K562 (cell line): ENCODE data around the gene SDK1. TPM values are rescaled to one million over a fixed set of nuclear protein-coding genes. Genes with fewer than 3 reads are reported as not detected.

Experiments
- ATAC-seq: fragments of 200-7000 bp; cut with Tn5 transposase; 3 replicates; pipeline ENCODE4 v1.9.1; 2020; ENCODE audit warnings: moderate library complexity
- BruUV-seq: library from RNA; stranded (reverse); fragments of 400-500 nt; replicated peaks from 2 replicates; lab custom pipeline; 2021; lab: Mats Ljungman, UMichigan
- CTCF ChIA-PET: fragments of 300-600 bp; formaldehyde crosslinking; extraction: SDS; loops from one replicate; lab custom pipeline; 2021; ENCODE audit warnings: low intra/inter-chr PET ratio; lab: Yijun Ruan, JAX
- POLR2A ChIA-PET: fragments of 300-600, 350-650 bp; sonication (Branson Sonifier 250); formaldehyde crosslinking; extraction: SDS; loops from one replicate; lab custom pipeline; 2021; ENCODE audit warnings: antibody characterized with exemption, inconsistent platforms; lab: Yijun Ruan, JAX
- DNase-seq, 4 experiments: peaks; one replicate each; pipeline versions ENCODE4 v3.0.0 to v3.0.0-alpha.2; 2011 to 2018; ENCODE audit warnings: low spot score in 3 of 4, mixed read lengths in 3 of 4; ENCODE audit errors: extremely low read depth in 1 of 4
- FAIRE-seq: peaks from 2 replicates; lab custom pipeline; 2011; peaks lifted over from hg19 to GRCh38; lab: Jason Lieb, UNC
- H2AFZ ChIP-seq: 2 replicates; pipeline ENCODE4 v1.6.0; 2011; ENCODE audit warnings: low read depth, low read length, control low read depth, inconsistent platforms
- H3K27ac ChIP-seq: fragments of 200-600 bp; 3 replicates; pipeline ENCODE4 v1.8.0; 2011; ENCODE audit warnings: low read depth, mild to moderate bottlenecking, control low read depth, inconsistent platforms, low read length, moderate library complexity, mixed read lengths; ENCODE audit errors: extremely low read depth
- H3K27me3 ChIP-seq, 2 experiments: fragments of 300-600 bp in 1 of 2; 2 replicates in 1 of 2; 3 replicates in 1 of 2; pipeline versions ENCODE4 v1.6.0 to v1.8.0; 2011; ENCODE audit warnings: inconsistent platforms in 2 of 2, low read length in 2 of 2, mild to moderate bottlenecking in 1 of 2, mixed read lengths in 1 of 2, moderate library complexity in 1 of 2; ENCODE audit not compliant: control insufficient read depth in 2 of 2, insufficient read depth in 2 of 2
- H3K36me3 ChIP-seq: fragments of 300-600 bp; 3 replicates; pipeline ENCODE4 v1.8.0; 2011; ENCODE audit warnings: mild to moderate bottlenecking, low read length, inconsistent platforms; ENCODE audit not compliant: control insufficient read depth, insufficient read depth
- H3K4me1 ChIP-seq, 2 experiments: fragments of 200-600 bp in 1 of 2; replicated peaks in 1 of 2; 2 replicates in 1 of 2; 3 replicates in 1 of 2; pipeline versions ENCODE4 v1.5.1 to v1.8.0; 2011; ENCODE audit warnings: inconsistent platforms in 2 of 2, low read length in 2 of 2, mild to moderate bottlenecking in 1 of 2, mixed read lengths in 1 of 2, moderate library complexity in 1 of 2; ENCODE audit not compliant: control insufficient read depth in 2 of 2, insufficient read depth in 2 of 2
- H3K4me2 ChIP-seq: 2 replicates; pipeline ENCODE4 v1.6.1; 2011; ENCODE audit warnings: low read length, control low read depth, inconsistent platforms, mixed read lengths; ENCODE audit not compliant: insufficient read depth
- H3K4me3 ChIP-seq: fragments of 200-600 bp; sonication (generic), shearing (Covaris generic); 2 replicates; pipeline ENCODE4 v1.5.1; 2016; ENCODE audit warnings: control low read depth, inconsistent platforms
- H3K79me2 ChIP-seq: fragments of 200-600 bp; 3 replicates; pipeline ENCODE4 v1.8.0; 2011; ENCODE audit warnings: low read length, inconsistent platforms; ENCODE audit not compliant: control insufficient read depth, insufficient read depth
- H3K9ac ChIP-seq, 2 experiments: 2 replicates each; pipeline versions ENCODE4 v1.6.0 to v1.6.1; 2011; ENCODE audit warnings: low read depth in 2 of 2, low read length in 2 of 2, control low read depth in 1 of 2, inconsistent platforms in 1 of 2, mild to moderate bottlenecking in 1 of 2, mixed read lengths in 1 of 2; ENCODE audit not compliant: insufficient read depth in 1 of 2
- H3K9me1 ChIP-seq: one replicate; pipeline ENCODE4 v1.6.0; 2011; ENCODE audit warnings: inconsistent platforms, mild to moderate bottlenecking, low read length, moderate library complexity; ENCODE audit not compliant: control insufficient read depth, insufficient read depth
- H3K9me3 ChIP-seq: replicated peaks from 2 replicates; pipeline ENCODE4 v1.5.1; 2011; ENCODE audit warnings: low read depth, low read length, inconsistent platforms; ENCODE audit not compliant: control insufficient read depth, insufficient read depth
- H4K20me1 ChIP-seq: replicated peaks from 2 replicates; pipeline ENCODE4 v1.6.1; 2011; ENCODE audit warnings: low read length, inconsistent platforms, mixed read lengths; ENCODE audit not compliant: control insufficient read depth, insufficient read depth
- ZNF561 ChIP-seq: fragments of 450-650 bp; formaldehyde crosslinking; conservative IDR thresholded peaks from 2 replicates; pipeline ENCODE4 v1.4.0; 2020; ENCODE audit warnings: mild to moderate bottlenecking, moderate library complexity
- WGBS: fragments of 100-300 bp; shearing (Covaris generic); methylation state at CpG from one replicate; pipeline ENCODE4 v1.1.6; 2016; ENCODE audit warnings: low coverage, mixed read lengths; ENCODE audit not compliant: insufficient coverage; ENCODE audit errors: missing lambda C conversion rate; 5-methylcytosine and 5-hydroxymethylcytosine counted together
- in situ Hi-C: fragments of 300-500 bp; cut with MboI; formaldehyde crosslinking; loops from 4 replicates; pipeline ENCODE4 v1.15.0; 2018; ENCODE audit warnings: inconsistent platforms, mixed read lengths
- intact Hi-C: fragments of 100-400 bp; cut with micrococcal nuclease; formaldehyde crosslinking; loops from 2 replicates; pipeline ENCODE4 v1.14.2; 2022
- polyA plus RNA-seq, 8 experiments: library from polyadenylated mRNA; depleted of rRNA in 4 of 8; stranded (reverse) in 5 of 8; unstranded in 3 of 8; fragments of >200 nt; fragmentation: Nextera tagmentation in 2 of 8; fragmentation: Illumina TruSeq in 1 of 8; extraction: Ambion mirVana in 2 of 8; extraction: Trizol in 1 of 8; gene quantifications; 2 replicates each; pipeline versions ENCODE4 v1.2.1 to v1.2.3, GENCODE V29; 2011 to 2014; ENCODE audit warnings: inconsistent platforms in 1 of 8, missing spikeins in 1 of 8
- total RNA-seq, 7 experiments: library from RNA; depleted of rRNA in 6 of 7; stranded (reverse); fragments of >200 nt in 6 of 7; fragmentation: Illumina TruSeq in 2 of 7; extraction: Trizol in 2 of 7; gene quantifications; 2 replicates each; pipeline versions ENCODE4 v1.2.1 to v1.2.3, GENCODE V29; 2011 to 2021; ENCODE audit warnings: low replicate concordance in 1 of 7
- TF ChIP-seq, protein P1 (sequence below): fragments of 250-450 bp; sonication (Bioruptor Pico); IDR thresholded peaks from 2 replicates; pipeline ENCODE4 v1.5.0; 2021
- TF ChIP-seq, protein P2 (sequence below), 2 experiments: fragments of 450-650 bp; IDR thresholded peaks; 2 replicates each; pipeline ENCODE4 v1.6.1; 2016

Gene SDK1
- total and polyA plus RNA-seq, 9 of the 15 experiments (the other 6 are each of a cell fraction or from before 2014, with no cell fraction given), result 0.16 TPM; not detected in 8

DNA sequence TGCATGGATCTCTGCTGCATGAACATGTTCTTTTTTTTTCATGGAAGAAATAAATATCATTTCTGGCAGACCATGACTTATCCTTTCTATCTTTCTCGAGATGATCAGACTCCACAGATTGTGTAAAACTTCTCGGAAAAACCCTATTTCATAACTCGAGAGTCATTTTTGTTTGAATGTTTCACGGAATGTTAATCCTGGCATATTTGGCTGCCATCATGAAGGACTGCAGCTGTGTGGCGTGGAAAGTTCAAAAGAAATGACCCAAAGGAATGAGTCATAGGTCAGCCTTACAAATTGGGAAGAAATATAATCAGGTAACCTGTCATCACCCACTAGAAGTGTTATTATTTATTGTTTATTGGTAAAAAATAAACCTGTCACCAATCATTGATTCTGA, 566.8 kb downstream of the SDK1 start:
- Histone ChIP-seq H3K9ac (no peak overlapping the region), H3K4me2 (no peak overlapping the region), H3K79me2 (no peaks in the 10 kb centered on the region), H3K9me1 (no peaks in the 10 kb centered on the region), H2AFZ (no peak overlapping the region), H3K36me3 (no peaks in the 10 kb centered on the region), H4K20me1 (no peaks in the 10 kb centered on the region), H3K4me3 (no peak overlapping the region), H3K27ac (no peak overlapping the region), H3K27me3 (no peaks in the 10 kb centered on the region; a peak in 1 of 5 replicates), H3K9me3 (no peaks in the 10 kb centered on the region), H3K4me1 (no peaks in the 10 kb centered on the region)
- no peak for TF ChIP-seq ZNF561 (CRISPR knock-in tag)
- TF ChIP-seq, protein P1, sequence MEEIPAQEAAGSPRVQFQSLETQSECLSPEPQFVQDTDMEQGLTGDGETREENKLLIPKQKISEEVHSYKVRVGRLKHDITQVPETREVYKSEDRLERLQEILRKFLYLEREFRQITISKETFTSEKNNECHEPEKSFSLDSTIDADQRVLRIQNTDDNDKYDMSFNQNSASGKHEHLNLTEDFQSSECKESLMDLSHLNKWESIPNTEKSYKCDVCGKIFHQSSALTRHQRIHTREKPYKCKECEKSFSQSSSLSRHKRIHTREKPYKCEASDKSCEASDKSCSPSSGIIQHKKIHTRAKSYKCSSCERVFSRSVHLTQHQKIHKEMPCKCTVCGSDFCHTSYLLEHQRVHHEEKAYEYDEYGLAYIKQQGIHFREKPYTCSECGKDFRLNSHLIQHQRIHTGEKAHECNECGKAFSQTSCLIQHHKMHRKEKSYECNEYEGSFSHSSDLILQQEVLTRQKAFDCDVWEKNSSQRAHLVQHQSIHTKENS (CRISPR knock-in tag), result no peak
- TF ChIP-seq, protein P2, sequence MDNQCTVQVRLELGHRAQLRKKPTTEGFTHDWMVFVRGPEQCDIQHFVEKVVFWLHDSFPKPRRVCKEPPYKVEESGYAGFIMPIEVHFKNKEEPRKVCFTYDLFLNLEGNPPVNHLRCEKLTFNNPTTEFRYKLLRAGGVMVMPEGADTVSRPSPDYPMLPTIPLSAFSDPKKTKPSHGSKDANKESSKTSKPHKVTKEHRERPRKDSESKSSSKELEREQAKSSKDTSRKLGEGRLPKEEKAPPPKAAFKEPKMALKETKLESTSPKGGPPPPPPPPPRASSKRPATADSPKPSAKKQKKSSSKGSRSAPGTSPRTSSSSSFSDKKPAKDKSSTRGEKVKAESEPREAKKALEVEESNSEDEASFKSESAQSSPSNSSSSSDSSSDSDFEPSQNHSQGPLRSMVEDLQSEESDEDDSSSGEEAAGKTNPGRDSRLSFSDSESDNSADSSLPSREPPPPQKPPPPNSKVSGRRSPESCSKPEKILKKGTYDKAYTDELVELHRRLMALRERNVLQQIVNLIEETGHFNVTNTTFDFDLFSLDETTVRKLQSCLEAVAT (IDR thresholded peaks at IDR 0.05), result no peak
- CTCF ChIA-PET, result no interaction called here
- BruUV-seq, result no TSS peak
- 0% methylated on average over 5 of the region's 5 CpGs for WGBS
- DNase-seq, result no peak
- no peak for ATAC-seq
- POLR2A ChIA-PET, result no interaction called here
- in situ Hi-C loops, result no loop called here
- intact Hi-C loops, result no loop called here
- FAIRE-seq, result no peak
